PC-3 (cell line): Measurements from ENCODE around the gene YAF2. TPM values are rescaled to one million over a fixed set of nuclear protein-coding genes. Genes with fewer than 3 reads are reported as not detected.
A peak's percentile ranks its signal among the peaks of the same experiment; 100 is the strongest.

Source experiments
- ATAC-seq: fragments of 200-7000 bp; cut with Tn5 transposase; 2 replicates; pipeline ENCODE4 v1.9.1; 2020; ENCODE audit warnings: mild to moderate bottlenecking, moderate library complexity
- BruUV-seq: library from RNA; stranded (reverse); fragments of 400-500 nt; replicated peaks from 2 replicates; lab custom pipeline; 2021; lab: Mats Ljungman, UMichigan
- CTCF ChIA-PET: fragments of 300-600 bp; sonication (Branson Sonifier 250); formaldehyde crosslinking; loops from one replicate; lab custom pipeline; 2022; ENCODE audit warnings: antibody characterized with exemption; lab: Charles Lee
- POLR2A ChIA-PET: fragments of 300-600 bp; sonication (Branson Sonifier 250); formaldehyde crosslinking; loops from one replicate; lab custom pipeline; 2022; ENCODE audit warnings: antibody characterized with exemption; ENCODE audit not compliant: unreplicated experiment; lab: Charles Lee
- DNase-seq: peaks from one replicate; pipeline ENCODE4 v3.0.0-alpha.2; 2015
- H2AFZ ChIP-seq: fragments of 300-600 bp; sonication (generic); 2 replicates; pipeline ENCODE4 v1.6.0; 2016; ENCODE audit warnings: antibody characterized with exemption, low read length
- H3F3A ChIP-seq: fragments of 300-600 bp; sonication (generic); one replicate; pipeline ENCODE4 v1.6.0; 2017; ENCODE audit warnings: antibody characterized with exemption, low read length, control low read depth, mild to moderate bottlenecking; ENCODE audit not compliant: unreplicated experiment
- H3K27ac ChIP-seq: fragments of 300-600 bp; sonication (generic); 2 replicates; pipeline ENCODE4 v1.5.1; 2016; ENCODE audit warnings: mild to moderate bottlenecking, low read length
- H3K27me3 ChIP-seq: fragments of 300-600 bp; sonication (generic); 2 replicates; pipeline ENCODE4 v1.6.1; 2016; ENCODE audit warnings: low read length, mixed read lengths
- H3K36me3 ChIP-seq: fragments of 300-600 bp; sonication (generic); 2 replicates; pipeline ENCODE4 v1.6.1; 2016; ENCODE audit warnings: low read depth, mixed run types, low read length, mixed read lengths
- H3K4me1 ChIP-seq: fragments of 300-600 bp; sonication (generic); 2 replicates; pipeline ENCODE4 v1.5.1; 2016; ENCODE audit warnings: low read length; ENCODE audit not compliant: insufficient read depth
- H3K4me2 ChIP-seq: fragments of 300-600 bp; sonication (generic); 2 replicates; pipeline ENCODE4 v1.6.0; 2016; ENCODE audit warnings: low read length
- H3K4me3 ChIP-seq: fragments of 300-600 bp; sonication (generic); 2 replicates; pipeline ENCODE4 v1.5.1; 2016; ENCODE audit warnings: mild to moderate bottlenecking, low read length, mixed read lengths
- H3K79me2 ChIP-seq: fragments of 300-600 bp; sonication (generic); 2 replicates; pipeline ENCODE4 v1.6.1; 2017; ENCODE audit warnings: low read length, mixed read lengths
- H3K9ac ChIP-seq: fragments of 300-600 bp; sonication (generic); 2 replicates; pipeline ENCODE4 v1.6.0; 2016; ENCODE audit warnings: mild to moderate bottlenecking, low read length
- H3K9me2 ChIP-seq: fragments of 300-600 bp; sonication (generic); replicated peaks from 2 replicates; pipeline ENCODE4 v1.6.1; 2016; ENCODE audit warnings: mixed run types, low read length, mixed read lengths
- H3K9me3 ChIP-seq: fragments of 300-600 bp; sonication (generic); 2 replicates; pipeline ENCODE4 v1.6.1; 2016; ENCODE audit warnings: low read length, mixed read lengths
- H4K20me1 ChIP-seq: fragments of 300-600 bp; sonication (generic); 2 replicates; pipeline ENCODE4 v1.6.1; 2016; ENCODE audit warnings: low read length, mixed read lengths
- CTCF ChIP-seq: fragments of 300-600 bp; sonication (generic); conservative IDR thresholded peaks from 2 replicates; pipeline ENCODE4 v1.5.1; 2017; ENCODE audit warnings: antibody characterized with exemption, low read depth, mild to moderate bottlenecking, low read length
- EZH2 ChIP-seq: fragments of 300-600 bp; sonication (generic); IDR thresholded peaks from one replicate; pipeline ENCODE4 v1.6.1; 2017; ENCODE audit warnings: antibody characterized with exemption, mild to moderate bottlenecking, low read length; ENCODE audit not compliant: unreplicated experiment
- EZH2phosphoT487 ChIP-seq: fragments of 300-600 bp; sonication (generic); IDR thresholded peaks from 2 replicates; pipeline ENCODE4 v1.6.1; 2018; ENCODE audit warnings: mild to moderate bottlenecking, antibody characterized with exemption, low read length, borderline replicate concordance
- intact Hi-C: fragments of 100-400 bp; cut with micrococcal nuclease; formaldehyde crosslinking; loops from 2 replicates; pipeline ENCODE4 v1.9.0; 2023
- total RNA-seq: library from RNA; depleted of rRNA; stranded (reverse); fragments of >200 nt; gene quantifications from 2 replicates; pipeline ENCODE4 v1.2.3, GENCODE V29; 2014

The YAF2 gene
- total RNA-seq, 1 experiment from 2014 or later = 6.8 TPM

GRCh38 chr12:42163913-42164312, 74.1 kb downstream of the YAF2 start:
- H3K79me2 ChIP-seq = no peaks in the 10 kb centered on the region
- ATAC-seq (no peak), DNase-seq (no peak)
- POLR2A ChIA-PET = no interaction called here
- TF ChIP-seq EZH2 (no peak), CTCF (no peak), EZH2phosphoT487 (no peak)
- H4K20me1 ChIP-seq = no peaks in the 10 kb centered on the region
- no peak overlapping the region for H3K4me3 ChIP-seq
- peaks cover 9% of the 10 kb centered on the region for H3K4me1 ChIP-seq
- H3K27ac ChIP-seq = no peak overlapping the region
- H3K27me3 ChIP-seq = no peaks in the 10 kb centered on the region
- no TSS peak for BruUV-seq
- no peaks in the 10 kb centered on the region for H3K9me3 ChIP-seq
- no peaks in the 10 kb centered on the region for H3F3A ChIP-seq
- intact Hi-C loops = no loop called here
- H2AFZ ChIP-seq = no peak overlapping the region
- H3K4me2 ChIP-seq = no peak overlapping the region
- CTCF ChIA-PET = no interaction called here
- H3K9me2 ChIP-seq = no peaks in the 10 kb centered on the region
- H3K9ac ChIP-seq = no peak overlapping the region
- peaks cover 7% of the 10 kb centered on the region; the same call in 1 of the 2 replicates for H3K36me3 ChIP-seq

GRCh38 chr12:42162965-42163364, 75.1 kb downstream of the YAF2 start:
- H3F3A ChIP-seq = no peaks in the 10 kb centered on the region
- H3K27me3 ChIP-seq = no peaks in the 10 kb centered on the region
- no peak for TF ChIP-seq EZH2phosphoT487
- no peak for TF ChIP-seq CTCF
- no peak for TF ChIP-seq EZH2
- no peak overlapping the region for H3K4me2 ChIP-seq
- H3K4me1 ChIP-seq = peaks cover 9% of the 10 kb centered on the region
- no peaks in the 10 kb centered on the region for H4K20me1 ChIP-seq
- intact Hi-C loops = no loop called here
- no peak overlapping the region for H3K4me3 ChIP-seq
- H3K9ac ChIP-seq = no peak overlapping the region
- DNase-seq (no peak), ATAC-seq (no peak)
- CTCF ChIA-PET = no interaction called here
- H2AFZ ChIP-seq = no peak overlapping the region
- no TSS peak for BruUV-seq
- peaks cover 8% of the 10 kb centered on the region; the same call in 1 of the 2 replicates for H3K36me3 ChIP-seq
- POLR2A ChIA-PET = no interaction called here
- no peaks in the 10 kb centered on the region for H3K9me2 ChIP-seq
- no peaks in the 10 kb centered on the region for H3K9me3 ChIP-seq
- no peak overlapping the region for H3K27ac ChIP-seq
- H3K79me2 ChIP-seq = no peaks in the 10 kb centered on the region

DNA sequence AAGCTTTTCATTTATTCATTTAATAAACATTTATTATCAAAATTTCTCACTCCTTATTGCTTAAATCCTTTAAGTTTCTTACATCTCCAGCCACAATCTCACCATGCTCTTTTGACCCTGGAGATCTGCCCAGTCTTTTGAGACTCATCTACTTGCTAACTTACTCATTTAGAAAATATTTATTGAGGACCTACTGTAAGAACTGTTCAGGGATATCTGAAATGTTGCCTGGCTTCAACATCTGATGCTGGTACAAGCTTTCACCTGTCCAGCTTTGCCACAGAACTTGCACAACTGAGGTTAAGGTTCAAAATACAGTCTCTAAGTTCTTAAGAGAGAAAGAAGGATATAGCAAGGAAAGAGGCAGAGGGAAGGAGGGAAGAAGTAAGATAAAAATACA, 75.9 kb downstream of the YAF2 start:
- no peaks in the 10 kb centered on the region for H4K20me1 ChIP-seq
- H2AFZ ChIP-seq = no peak overlapping the region
- ATAC-seq (peak; percentile 22; the same call in 1 of the 2 replicates), DNase-seq (peak; percentile 18)
- H3K4me2 ChIP-seq = no peak overlapping the region
- no peaks in the 10 kb centered on the region for H3F3A ChIP-seq
- no TSS peak for BruUV-seq
- H3K27me3 ChIP-seq = no peaks in the 10 kb centered on the region
- no peak overlapping the region for H3K9ac ChIP-seq
- no peak overlapping the region for H3K27ac ChIP-seq
- TF ChIP-seq CTCF (no peak), EZH2 (no peak), EZH2phosphoT487 (no peak)
- H3K79me2 ChIP-seq = no peaks in the 10 kb centered on the region
- no peaks in the 10 kb centered on the region for H3K9me3 ChIP-seq
- no peaks in the 10 kb centered on the region for H3K9me2 ChIP-seq
- peaks cover 9% of the 10 kb centered on the region; the same call in 1 of the 2 replicates for H3K36me3 ChIP-seq
- ChIA-PET CTCF (no interaction called here), POLR2A (no interaction called here)
- peaks cover 9% of the 10 kb centered on the region for H3K4me1 ChIP-seq
- H3K4me3 ChIP-seq = no peak overlapping the region
- intact Hi-C loops = no loop called here
